ENCODE results near the gene CATSPERB.

Gene CATSPERB

DNA sequence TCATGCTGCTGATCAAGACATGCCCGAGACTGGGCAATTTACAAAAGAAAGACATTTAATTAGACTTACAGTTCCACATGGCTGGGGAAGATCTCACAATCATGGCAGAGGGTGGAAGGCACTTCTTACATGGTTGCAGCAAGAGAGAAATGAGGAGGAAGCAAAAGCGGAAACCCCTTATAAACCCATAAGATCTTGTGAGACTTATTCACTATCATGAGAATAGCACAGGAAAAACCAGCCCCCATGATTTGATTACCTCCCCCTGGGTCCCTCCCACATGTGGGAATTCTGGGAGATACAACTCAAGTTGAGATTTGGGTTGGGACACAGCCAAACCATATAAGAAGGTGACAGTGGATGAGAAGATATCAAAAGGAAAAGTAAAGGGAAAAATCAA, 78.4 kb downstream of the CATSPERB start:
- peaks cover 0 to 2% (median 0%) of the 10 kb centered on the region in 5 experiments for H3K9me3 ChIP-seq (ENCODE audit: control extremely low read depth in 1 of 5, control insufficient read depth in 4 of 5, insufficient read depth in 2 of 5, low read depth in 1 of 5, low read length in 4 of 5)
- WGBS (ENCODE audit: insufficient coverage): 100% methylated on average over 2 of the region's 2 CpGs
- no peaks in the 10 kb centered on the region for H3K4me1 ChIP-seq (ENCODE audit: control extremely low read depth in 1 of 4, control insufficient read depth in 4 of 4, insufficient read depth in 4 of 4, low read length in 3 of 4)
- H3K27me3 ChIP-seq (replicated peaks in 2 of 5; ENCODE audit: control insufficient read depth in 4 of 5, insufficient read depth in 5 of 5, low read length in 4 of 5): no peaks in the 10 kb centered on the region
- no peak for DNase-seq
- no peaks in the 10 kb centered on the region for H3K36me3 ChIP-seq (ENCODE audit: control insufficient read depth in 4 of 4, insufficient read depth in 4 of 4, low read length in 3 of 4)
- ChIA-PET CTCF (no interaction called here), POLR2A (no interaction called here)
- H3K27ac ChIP-seq (ENCODE audit: insufficient read depth in 1 of 2, low read depth in 1 of 2, low read length in 2 of 2, poor library complexity in 1 of 2, severe bottlenecking in 2 of 2): no peak overlapping the region
- H3K4me3 ChIP-seq (ENCODE audit: control insufficient read depth in 1 of 7, extremely low read depth in 1 of 7, insufficient read depth in 4 of 7, low read depth in 2 of 7, low read length in 6 of 7): no peak overlapping the region

DNA sequence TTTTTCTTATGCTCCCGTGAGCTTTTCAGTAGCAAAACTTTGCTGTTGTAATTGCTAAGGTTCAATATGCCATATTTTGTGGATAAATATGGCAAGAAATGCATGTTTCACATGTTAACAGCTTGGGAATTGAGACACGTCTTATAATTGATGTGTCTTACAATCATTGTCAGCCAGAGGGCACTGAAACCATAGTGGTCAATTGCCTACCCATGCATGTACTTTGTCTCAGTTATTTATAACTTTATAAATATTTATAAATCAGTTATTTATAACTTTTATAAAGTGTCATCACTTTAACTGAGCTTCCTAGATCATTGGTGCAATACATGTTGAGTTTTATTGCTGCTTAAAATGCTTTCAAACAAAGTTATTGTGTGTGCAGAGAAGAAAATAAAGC, 82.0 kb downstream of the CATSPERB start:
- H3K27me3 ChIP-seq (replicated peaks in 2 of 5; ENCODE audit: control insufficient read depth in 4 of 5, insufficient read depth in 5 of 5, low read length in 4 of 5): no peaks in the 10 kb centered on the region
- H3K27ac ChIP-seq (ENCODE audit: insufficient read depth in 1 of 2, low read depth in 1 of 2, low read length in 2 of 2, poor library complexity in 1 of 2, severe bottlenecking in 2 of 2): no peak overlapping the region
- H3K36me3 ChIP-seq (ENCODE audit: control insufficient read depth in 4 of 4, insufficient read depth in 4 of 4, low read length in 3 of 4): no peaks in the 10 kb centered on the region
- CTCF ChIA-PET: interaction anchor here (0.6 to 4.8 kb wide), 7 partner anchors 30 to 347 kb away, joined by 3 to 33 read pairs (median 4); no protein-coding TSS in a partner anchor
- WGBS (ENCODE audit: insufficient coverage): 20% methylated on average over 1 of the region's 2 CpGs
- no peak overlapping the region for H3K4me3 ChIP-seq (ENCODE audit: control insufficient read depth in 1 of 7, extremely low read depth in 1 of 7, insufficient read depth in 4 of 7, low read depth in 2 of 7, low read length in 6 of 7)
- DNase-seq: peak; percentile 57 to 79 (median 73)
- POLR2A ChIA-PET: interaction anchor here (0.8 kb wide), 1 partner anchor 263 kb away, joined by 6 read pairs; no protein-coding TSS in a partner anchor
- H3K4me1 ChIP-seq (ENCODE audit: control extremely low read depth in 1 of 4, control insufficient read depth in 4 of 4, insufficient read depth in 4 of 4, low read length in 3 of 4): no peaks in the 10 kb centered on the region
- H3K9me3 ChIP-seq (ENCODE audit: control extremely low read depth in 1 of 5, control insufficient read depth in 4 of 5, insufficient read depth in 2 of 5, low read depth in 1 of 5, low read length in 4 of 5): no peaks in the 10 kb centered on the region

DNA sequence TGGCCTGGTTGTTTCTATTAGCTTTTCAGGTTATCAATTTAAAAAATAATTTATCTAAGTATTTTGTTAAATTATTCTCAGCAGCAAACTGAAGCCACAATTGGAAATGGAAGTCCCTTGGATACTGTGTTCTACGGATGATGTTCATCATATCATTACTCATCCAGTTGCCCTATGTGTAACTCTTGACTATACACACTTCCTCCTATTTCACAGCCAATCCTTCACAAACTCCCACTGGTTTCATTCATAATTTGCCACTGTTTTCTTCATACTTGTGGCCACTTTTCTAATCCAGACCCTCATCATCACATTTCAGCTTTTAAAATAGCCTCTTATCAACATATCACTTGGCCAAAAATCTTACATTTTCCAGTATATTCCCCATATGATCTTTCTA, 84.0 kb downstream of the CATSPERB start:
- Histone ChIP-seq H3K4me3 (ENCODE audit: control insufficient read depth in 1 of 7, extremely low read depth in 1 of 7, insufficient read depth in 4 of 7, low read depth in 2 of 7, low read length in 6 of 7) (no peak overlapping the region), H3K27ac (ENCODE audit: insufficient read depth in 1 of 2, low read depth in 1 of 2, low read length in 2 of 2, poor library complexity in 1 of 2, severe bottlenecking in 2 of 2) (no peak overlapping the region), H3K9me3 (ENCODE audit: control extremely low read depth in 1 of 5, control insufficient read depth in 4 of 5, insufficient read depth in 2 of 5, low read depth in 1 of 5, low read length in 4 of 5) (no peaks in the 10 kb centered on the region), H3K36me3 (ENCODE audit: control insufficient read depth in 4 of 4, insufficient read depth in 4 of 4, low read length in 3 of 4) (no peaks in the 10 kb centered on the region), H3K4me1 (ENCODE audit: control extremely low read depth in 1 of 4, control insufficient read depth in 4 of 4, insufficient read depth in 4 of 4, low read length in 3 of 4) (no peaks in the 10 kb centered on the region), H3K27me3 (replicated peaks in 2 of 5; ENCODE audit: control insufficient read depth in 4 of 5, insufficient read depth in 5 of 5, low read length in 4 of 5) (no peaks in the 10 kb centered on the region)
- no peak for DNase-seq
- ChIA-PET POLR2A (interaction anchor here (0.6 kb wide), 1 partner anchor 528 kb away, joined by 3 read pairs; no protein-coding TSS in a partner anchor), CTCF (interaction anchor here (1.2 to 4.8 kb wide), 6 partner anchors 17 to 352 kb away, joined by 3 to 33 read pairs (median 4); no protein-coding TSS in a partner anchor)
- WGBS (ENCODE audit: insufficient coverage): 100% methylated on average over 1 of the region's 1 CpG

DNA sequence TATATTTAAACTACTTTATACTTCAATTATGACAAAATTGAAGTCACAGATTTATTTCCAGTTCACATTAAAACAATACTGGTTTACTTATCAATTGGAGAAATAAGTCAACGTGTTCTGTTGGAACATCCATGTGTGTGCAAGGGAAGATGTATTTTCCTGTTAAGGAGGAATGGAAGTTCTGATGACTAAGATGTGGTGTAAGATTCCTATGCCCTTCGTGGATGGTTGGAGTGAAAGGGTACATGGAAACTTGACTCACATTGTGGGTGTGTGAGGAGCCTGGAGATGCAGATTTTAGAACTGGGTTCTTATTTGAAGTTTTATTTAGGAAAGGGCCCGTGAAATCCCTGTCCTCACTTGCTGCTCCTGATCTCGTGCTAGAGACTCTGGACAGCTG, 95.3 kb downstream of the CATSPERB start:
- Histone ChIP-seq H3K9me3 (ENCODE audit: control extremely low read depth in 1 of 5, control insufficient read depth in 4 of 5, insufficient read depth in 2 of 5, low read depth in 1 of 5, low read length in 4 of 5) (no peaks in the 10 kb centered on the region), H3K36me3 (ENCODE audit: control insufficient read depth in 4 of 4, insufficient read depth in 4 of 4, low read length in 3 of 4) (no peaks in the 10 kb centered on the region), H3K4me3 (ENCODE audit: control insufficient read depth in 1 of 7, extremely low read depth in 1 of 7, insufficient read depth in 4 of 7, low read depth in 2 of 7, low read length in 6 of 7) (no peak overlapping the region), H3K27ac (ENCODE audit: insufficient read depth in 1 of 2, low read depth in 1 of 2, low read length in 2 of 2, poor library complexity in 1 of 2, severe bottlenecking in 2 of 2) (no peak overlapping the region), H3K4me1 (ENCODE audit: control extremely low read depth in 1 of 4, control insufficient read depth in 4 of 4, insufficient read depth in 4 of 4, low read length in 3 of 4) (no peaks in the 10 kb centered on the region), H3K27me3 (replicated peaks in 2 of 5; ENCODE audit: control insufficient read depth in 4 of 5, insufficient read depth in 5 of 5, low read length in 4 of 5) (no peaks in the 10 kb centered on the region)
- 100% methylated on average over 3 of the region's 4 CpGs for WGBS (ENCODE audit: insufficient coverage)
- no peak for DNase-seq
- ChIA-PET POLR2A (interaction anchor here (0.6 kb wide), 1 partner anchor 40 kb away, joined by 3 read pairs; no protein-coding TSS in a partner anchor), CTCF (no interaction called here)

DNA sequence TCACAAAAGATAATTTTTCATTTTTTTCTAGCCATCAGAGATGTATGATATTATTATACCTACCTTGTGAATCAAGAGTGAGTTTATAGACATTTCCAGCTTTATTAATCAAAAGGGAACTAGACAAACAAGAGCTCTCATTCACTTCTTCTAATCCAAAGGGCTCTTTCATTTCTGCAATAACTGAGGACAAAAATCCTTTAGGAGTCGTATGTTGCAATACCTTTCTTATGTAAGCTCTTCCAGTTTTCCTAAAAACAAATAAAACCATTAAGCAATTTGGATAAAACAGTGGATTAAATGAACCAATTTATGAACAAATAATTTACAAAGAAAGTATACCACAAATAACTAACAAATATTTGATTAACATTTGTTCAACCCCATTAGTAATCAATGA, 107.1 kb downstream of the CATSPERB start:
- Histone ChIP-seq H3K27ac (ENCODE audit: insufficient read depth in 1 of 2, low read depth in 1 of 2, low read length in 2 of 2, poor library complexity in 1 of 2, severe bottlenecking in 2 of 2) (no peak overlapping the region), H3K27me3 (replicated peaks in 2 of 5; ENCODE audit: control insufficient read depth in 4 of 5, insufficient read depth in 5 of 5, low read length in 4 of 5) (no peaks in the 10 kb centered on the region), H3K36me3 (ENCODE audit: control insufficient read depth in 4 of 4, insufficient read depth in 4 of 4, low read length in 3 of 4) (no peaks in the 10 kb centered on the region), H3K4me3 (ENCODE audit: control insufficient read depth in 1 of 7, extremely low read depth in 1 of 7, insufficient read depth in 4 of 7, low read depth in 2 of 7, low read length in 6 of 7) (no peak overlapping the region), H3K9me3 (ENCODE audit: control extremely low read depth in 1 of 5, control insufficient read depth in 4 of 5, insufficient read depth in 2 of 5, low read depth in 1 of 5, low read length in 4 of 5) (peaks cover 0 to 4% (median 0%) of the 10 kb centered on the region in 5 experiments), H3K4me1 (ENCODE audit: control extremely low read depth in 1 of 4, control insufficient read depth in 4 of 4, insufficient read depth in 4 of 4, low read length in 3 of 4) (no peaks in the 10 kb centered on the region)
- CTCF ChIA-PET: no interaction called here
- no CpG with 5 or more reads among the region's 1 CpG for WGBS (ENCODE audit: insufficient coverage)
- no peak for DNase-seq
- POLR2A ChIA-PET: no interaction called here

DNA sequence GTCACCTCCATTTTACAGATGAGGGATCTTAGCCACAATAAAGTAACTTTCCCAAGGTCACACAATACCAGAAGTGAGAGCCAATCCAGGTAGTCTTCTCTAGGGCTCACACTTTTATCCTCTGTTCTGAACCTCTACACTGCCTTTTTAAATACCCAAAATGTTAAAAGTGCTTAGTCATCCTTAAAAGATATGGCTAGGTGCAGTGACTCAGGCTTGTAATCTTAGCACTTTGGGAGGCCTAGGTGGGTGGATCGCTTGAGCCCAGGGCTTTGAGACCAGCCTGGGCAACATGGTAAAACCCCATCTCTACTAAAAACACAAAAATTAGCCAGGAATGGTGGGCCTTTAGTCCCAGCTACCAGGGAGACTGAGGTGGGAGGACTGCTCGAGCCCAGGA, 117.7 kb downstream of the CATSPERB start:
- ChIA-PET CTCF (no interaction called here), POLR2A (no interaction called here)
- no peaks in the 10 kb centered on the region for H3K9me3 ChIP-seq (ENCODE audit: control extremely low read depth in 1 of 5, control insufficient read depth in 4 of 5, insufficient read depth in 2 of 5, low read depth in 1 of 5, low read length in 4 of 5)
- H3K27me3 ChIP-seq (replicated peaks in 2 of 5; ENCODE audit: control insufficient read depth in 4 of 5, insufficient read depth in 5 of 5, low read length in 4 of 5): no peaks in the 10 kb centered on the region
- H3K4me1 ChIP-seq (ENCODE audit: control extremely low read depth in 1 of 4, control insufficient read depth in 4 of 4, insufficient read depth in 4 of 4, low read length in 3 of 4): no peaks in the 10 kb centered on the region
- 92% methylated on average over 2 of the region's 2 CpGs for WGBS (ENCODE audit: insufficient coverage)
- H3K36me3 ChIP-seq (ENCODE audit: control insufficient read depth in 4 of 4, insufficient read depth in 4 of 4, low read length in 3 of 4): no peaks in the 10 kb centered on the region
- no peak overlapping the region for H3K4me3 ChIP-seq (ENCODE audit: control insufficient read depth in 1 of 7, extremely low read depth in 1 of 7, insufficient read depth in 4 of 7, low read depth in 2 of 7, low read length in 6 of 7)
- DNase-seq: peak in 2 of 3 donors; percentile 9 to 18
- no peak overlapping the region for H3K27ac ChIP-seq (ENCODE audit: insufficient read depth in 1 of 2, low read depth in 1 of 2, low read length in 2 of 2, poor library complexity in 1 of 2, severe bottlenecking in 2 of 2)

DNA sequence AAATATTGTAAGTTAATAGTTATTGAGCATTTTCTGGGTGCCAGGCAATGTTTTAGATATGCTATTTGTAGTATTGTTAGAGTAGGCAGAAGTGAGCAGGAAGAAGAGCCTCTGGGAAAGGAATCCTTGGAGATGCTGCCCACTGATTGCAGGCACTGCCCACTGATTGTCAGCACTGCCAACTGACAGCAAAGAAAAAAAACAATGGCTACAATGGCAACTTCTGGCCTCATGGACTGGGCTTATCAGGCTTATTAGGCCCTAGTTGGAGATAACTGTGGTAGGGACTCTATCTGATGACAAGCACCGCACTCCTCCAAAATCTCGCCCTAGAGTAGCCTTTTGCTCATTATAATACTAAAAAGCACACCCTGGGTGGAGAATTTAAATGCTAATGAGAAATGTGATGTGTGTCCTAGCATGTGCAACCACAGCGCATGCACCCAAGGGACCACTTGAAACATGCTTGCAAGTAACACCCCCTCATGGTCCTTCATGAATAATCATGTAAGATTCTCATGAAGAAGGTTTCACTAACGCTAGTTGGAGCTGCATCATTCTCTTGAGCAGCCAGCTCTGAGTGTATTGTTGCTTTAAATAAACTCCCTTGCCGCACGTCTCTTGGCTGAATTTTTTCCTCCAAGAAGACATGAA, 118.3 kb downstream of the CATSPERB start:
- H3K9me3 ChIP-seq (ENCODE audit: control extremely low read depth in 1 of 5, control insufficient read depth in 4 of 5, insufficient read depth in 2 of 5, low read depth in 1 of 5, low read length in 4 of 5): no peaks in the 10 kb centered on the region
- peak in 1 of 3 donors; percentile 0 for DNase-seq
- 100% methylated on average over 2 of the region's 6 CpGs for WGBS (ENCODE audit: insufficient coverage)
- H3K4me3 ChIP-seq (ENCODE audit: control insufficient read depth in 1 of 7, extremely low read depth in 1 of 7, insufficient read depth in 4 of 7, low read depth in 2 of 7, low read length in 6 of 7): no peak overlapping the region
- ChIA-PET CTCF (no interaction called here), POLR2A (no interaction called here)
- no peaks in the 10 kb centered on the region for H3K36me3 ChIP-seq (ENCODE audit: control insufficient read depth in 4 of 4, insufficient read depth in 4 of 4, low read length in 3 of 4)
- H3K27ac ChIP-seq (ENCODE audit: insufficient read depth in 1 of 2, low read depth in 1 of 2, low read length in 2 of 2, poor library complexity in 1 of 2, severe bottlenecking in 2 of 2): no peak overlapping the region
- H3K4me1 ChIP-seq (ENCODE audit: control extremely low read depth in 1 of 4, control insufficient read depth in 4 of 4, insufficient read depth in 4 of 4, low read length in 3 of 4): no peaks in the 10 kb centered on the region
- no peaks in the 10 kb centered on the region for H3K27me3 ChIP-seq (replicated peaks in 2 of 5; ENCODE audit: control insufficient read depth in 4 of 5, insufficient read depth in 5 of 5, low read length in 4 of 5)
